ENCODE results near the gene C7orf57. TPM values are rescaled to one million over a fixed set of nuclear protein-coding genes. Genes with fewer than 3 reads are reported as not detected.

C7orf57 gene
- total RNA-seq, 1 donor from 2014 or later: not detected

- Mint-ChIP-seq H3K9me3 (ENCODE audit: unreplicated experiment) (no peaks in the 10 kb centered on the region), H3K4me3 (ENCODE audit: unreplicated experiment) (no peak overlapping the region), H3K27ac (ENCODE audit: unreplicated experiment) (no peak overlapping the region), H3K4me1 (ENCODE audit: unreplicated experiment) (no peaks in the 10 kb centered on the region), H3K36me3 (ENCODE audit: unreplicated experiment) (no peaks in the 10 kb centered on the region), H3K27me3 (ENCODE audit: unreplicated experiment) (peaks cover 2% of the 10 kb centered on the region)
- no peak for DNase-seq (ENCODE audit: extremely low spot score, unreplicated experiment)
- TF ChIP-seq, protein P1, sequence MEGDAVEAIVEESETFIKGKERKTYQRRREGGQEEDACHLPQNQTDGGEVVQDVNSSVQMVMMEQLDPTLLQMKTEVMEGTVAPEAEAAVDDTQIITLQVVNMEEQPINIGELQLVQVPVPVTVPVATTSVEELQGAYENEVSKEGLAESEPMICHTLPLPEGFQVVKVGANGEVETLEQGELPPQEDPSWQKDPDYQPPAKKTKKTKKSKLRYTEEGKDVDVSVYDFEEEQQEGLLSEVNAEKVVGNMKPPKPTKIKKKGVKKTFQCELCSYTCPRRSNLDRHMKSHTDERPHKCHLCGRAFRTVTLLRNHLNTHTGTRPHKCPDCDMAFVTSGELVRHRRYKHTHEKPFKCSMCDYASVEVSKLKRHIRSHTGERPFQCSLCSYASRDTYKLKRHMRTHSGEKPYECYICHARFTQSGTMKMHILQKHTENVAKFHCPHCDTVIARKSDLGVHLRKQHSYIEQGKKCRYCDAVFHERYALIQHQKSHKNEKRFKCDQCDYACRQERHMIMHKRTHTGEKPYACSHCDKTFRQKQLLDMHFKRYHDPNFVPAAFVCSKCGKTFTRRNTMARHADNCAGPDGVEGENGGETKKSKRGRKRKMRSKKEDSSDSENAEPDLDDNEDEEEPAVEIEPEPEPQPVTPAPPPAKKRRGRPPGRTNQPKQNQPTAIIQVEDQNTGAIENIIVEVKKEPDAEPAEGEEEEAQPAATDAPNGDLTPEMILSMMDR (IDR thresholded peaks at IDR 0.05): no peak
Observed at GRCh38 chr7:48049850-48050249, 14.5 kb downstream of the C7orf57 start.

DNA sequence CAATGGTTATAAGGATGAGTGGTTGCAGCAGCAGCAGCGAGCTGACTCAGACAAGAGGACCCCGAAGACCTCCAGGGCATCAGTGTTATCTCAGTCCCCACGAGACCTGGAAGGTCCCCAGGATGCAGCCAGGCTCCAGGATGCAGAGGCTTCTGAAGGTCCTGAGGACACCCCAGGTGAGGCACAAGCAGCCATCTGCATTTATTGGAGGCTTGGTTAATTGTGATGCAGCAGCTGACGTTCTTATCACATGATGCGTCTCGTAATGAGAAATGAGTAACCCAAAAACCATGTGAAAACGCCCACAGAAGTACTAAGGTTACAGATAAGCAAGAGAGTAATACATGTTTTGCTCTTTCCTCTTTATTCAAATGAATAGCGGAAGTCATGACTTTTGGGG, 17.4 kb downstream of the C7orf57 start:
- peaks cover 6% of the 10 kb centered on the region for H3K36me3 Mint-ChIP-seq (ENCODE audit: unreplicated experiment)
- TF ChIP-seq, protein P1 (IDR thresholded peaks at IDR 0.05): no peak

GRCh38 chr7:48053736-48054135, 18.4 kb downstream of the C7orf57 start:
- TF ChIP-seq, protein P1 (IDR thresholded peaks at IDR 0.05): no peak
- H3K9me3 Mint-ChIP-seq (ENCODE audit: unreplicated experiment): peaks cover 15% of the 10 kb centered on the region
- peaks cover 6% of the 10 kb centered on the region for H3K36me3 Mint-ChIP-seq (ENCODE audit: unreplicated experiment)
- no peaks in the 10 kb centered on the region for H3K4me1 Mint-ChIP-seq (ENCODE audit: unreplicated experiment)
- no peak overlapping the region for H3K27ac Mint-ChIP-seq (ENCODE audit: unreplicated experiment)
- no peak for DNase-seq (ENCODE audit: extremely low spot score, unreplicated experiment)
- no peak overlapping the region for H3K4me3 Mint-ChIP-seq (ENCODE audit: unreplicated experiment)
- no peaks in the 10 kb centered on the region for H3K27me3 Mint-ChIP-seq (ENCODE audit: unreplicated experiment)

More for the DNA sequence above, 17.4 kb downstream of the C7orf57 start:
- Mint-ChIP-seq H3K4me3 (ENCODE audit: unreplicated experiment) (no peak overlapping the region), H3K4me1 (ENCODE audit: unreplicated experiment) (no peaks in the 10 kb centered on the region), H3K27me3 (ENCODE audit: unreplicated experiment) (no peaks in the 10 kb centered on the region), H3K9me3 (ENCODE audit: unreplicated experiment) (peaks cover 10% of the 10 kb centered on the region), H3K27ac (ENCODE audit: unreplicated experiment) (no peak overlapping the region)
- DNase-seq (ENCODE audit: extremely low spot score, unreplicated experiment): no peak

GRCh38 chr7:48058990-48059389, 23.6 kb downstream of the C7orf57 start:
- peaks cover 13% of the 10 kb centered on the region for H3K36me3 Mint-ChIP-seq (ENCODE audit: unreplicated experiment)
- H3K9me3 Mint-ChIP-seq (ENCODE audit: unreplicated experiment): peaks cover 26% of the 10 kb centered on the region
- H3K4me3 Mint-ChIP-seq (ENCODE audit: unreplicated experiment): no peak overlapping the region
- H3K27ac Mint-ChIP-seq (ENCODE audit: unreplicated experiment): no peak overlapping the region
- no peak for DNase-seq (ENCODE audit: extremely low spot score, unreplicated experiment)
- no peaks in the 10 kb centered on the region for H3K27me3 Mint-ChIP-seq (ENCODE audit: unreplicated experiment)
- no peaks in the 10 kb centered on the region for H3K4me1 Mint-ChIP-seq (ENCODE audit: unreplicated experiment)
- TF ChIP-seq, protein P1 (IDR thresholded peaks at IDR 0.05): no peak

GRCh38 chr7:48059706-48060105, 24.4 kb downstream of the C7orf57 start:
- no peaks in the 10 kb centered on the region for H3K27me3 Mint-ChIP-seq (ENCODE audit: unreplicated experiment)
- H3K27ac Mint-ChIP-seq (ENCODE audit: unreplicated experiment): no peak overlapping the region
- peaks cover 33% of the 10 kb centered on the region for H3K9me3 Mint-ChIP-seq (ENCODE audit: unreplicated experiment)
- H3K4me1 Mint-ChIP-seq (ENCODE audit: unreplicated experiment): no peaks in the 10 kb centered on the region
- no peak overlapping the region for H3K4me3 Mint-ChIP-seq (ENCODE audit: unreplicated experiment)
- H3K36me3 Mint-ChIP-seq (ENCODE audit: unreplicated experiment): peaks cover 14% of the 10 kb centered on the region
- DNase-seq (ENCODE audit: extremely low spot score, unreplicated experiment): no peak
- TF ChIP-seq, protein P1 (IDR thresholded peaks at IDR 0.05): no peak
